Ovary (tissue), 9 donors: ENCODE results near the gene PARP11. TPM values are rescaled to one million over a fixed set of nuclear protein-coding genes. Genes with fewer than 3 reads are reported as not detected.

Experiments used
- DNase-seq, 5 donors: peaks; one replicate each; pipeline ENCODE4 v3.0.0-alpha.2; 2019 to 2020
- H3K27ac ChIP-seq, 2 donors: fragments of 200-600 bp; one replicate each; pipeline versions ENCODE4 v1.5.1 to v1.8.0; 2019 to 2022
- H3K27me3 ChIP-seq: fragments of 200-600 bp; one replicate; pipeline ENCODE4 v1.8.0; 2022
- H3K36me3 ChIP-seq: fragments of 200-600 bp; sonication (generic); one replicate; pipeline ENCODE4 v1.5.1; 2019
- H3K4me1 ChIP-seq: one replicate; pipeline ENCODE4 v1.8.1; 2013; ENCODE audit warnings: mild to moderate bottlenecking, moderate library complexity; ENCODE audit not compliant: insufficient read depth
- H3K4me3 ChIP-seq: fragments of 200-600 bp; sonication (generic); one replicate; pipeline ENCODE4 v1.5.1; 2017
- H3K9me3 ChIP-seq, 2 donors: fragments of 200-600 bp in 1 of 2; sonication (generic) in 1 of 2; one replicate each; pipeline versions ENCODE4 v1.5.1 to v1.8.1; 2013 to 2019; ENCODE audit warnings: mild to moderate bottlenecking in 1 of 2, moderate library complexity in 1 of 2
- CTCF ChIP-seq, 3 donors: fragments of 450-650 bp in 2 of 3; fragments of 200-600 bp in 1 of 3; IDR thresholded peaks; one replicate each; pipeline versions ENCODE4 v1.5.1 to v1.8.0; 2016 to 2022; ENCODE audit warnings: antibody characterized with exemption in 3 of 3, mild to moderate bottlenecking in 1 of 3
- EP300 ChIP-seq: sonication (generic); formaldehyde crosslinking; IDR thresholded peaks from one replicate; pipeline ENCODE4 v1.6.1; 2017; ENCODE audit warnings: antibody characterized with exemption
- POLR2A ChIP-seq: fragments of 450-650 bp; IDR thresholded peaks from one replicate; pipeline ENCODE4 v1.6.1; 2017; ENCODE audit warnings: antibody characterized with exemption, mild to moderate bottlenecking, moderate library complexity
- WGBS, 3 donors: extraction: QIAGEN DNeasy Blood & Tissue Kit in 1 of 3; methylation state at CpG; one replicate each; pipeline versions ENCODE4 v1.1.5 to v1.1.7; 2013 to 2017; 5-methylcytosine and 5-hydroxymethylcytosine counted together
- intact Hi-C, 4 donors: fragments of 100-400 bp; cut with DNase I; formaldehyde crosslinking; loops; one replicate each; pipeline versions ENCODE4 v1.11.0 to v1.15.1; 2022 to 2023
- polyA plus RNA-seq, 2 donors: library from polyadenylated mRNA; stranded (reverse); fragments of 200-250 nt in 1 of 2; fragments of 350-450 nt in 1 of 2; fragmentation: Illumina TruSeq in 1 of 2; extraction: RNeasy Lipid Tissue Mini Kit (QIAGEN cat#74804) in 1 of 2; gene quantifications; one replicate each; pipeline ENCODE4 v1.2.3, GENCODE V29; 2013 to 2014
- total RNA-seq, 7 donors: library from RNA; depleted of rRNA in 2 of 7; stranded (reverse); fragments of >200 nt in 2 of 7; fragmentation: NEBNext Ultra II Directional in 3 of 7; extraction: Animal tissue kit (Norgen Biotek cat#: 25700) in 3 of 7; gene quantifications; one replicate each; pipeline versions ENCODE4 v1.1.0 to v1.2.4, GENCODE V29; 2016 to 2023
- donor health status: DM: no; HTN: no; CAD: no; lungs with moderate emphysema.
- donor health status: DM: no; HTN: no; CAD: no.
- donor health status: Bipolar disorder and iron deficiency.
- donor health status: DM: yes; HTN: yes; CAD: no.
- donor health status: DM: no; HTN: no; CAD: no.
- donor health status: DM: yes; HTN: yes; CAD: no.

The PARP11 gene
- total and polyA plus RNA-seq, 9 donors, result 7.4 to 22.1 (median 17.4) TPM

- no peak overlapping the region for H3K4me3 ChIP-seq
- H3K4me1 ChIP-seq, result no peaks in the 10 kb centered on the region
- TF ChIP-seq POLR2A, result no peak
- no peak for TF ChIP-seq CTCF (IDR thresholded peaks at IDR 0.05)
- TF ChIP-seq EP300, result no peak
- 32 to 35% (median 35%) methylated on average over 3 of the region's 3 CpGs for WGBS, 3 donors
- H3K27me3 ChIP-seq, result no peaks in the 10 kb centered on the region
- no peak for DNase-seq
- no peaks in the 10 kb centered on the region for H3K9me3 ChIP-seq
- intact Hi-C loops, result loop anchor here in 1 of 4 donors (10.0 kb wide), 1 partner anchor 146 kb away; no protein-coding TSS in a partner anchor
- H3K36me3 ChIP-seq, result no peaks in the 10 kb centered on the region
- no peak overlapping the region for H3K27ac ChIP-seq
Observed at GRCh38 chr12:3898756-3899155, 25.6 kb upstream of the PARP11 start.

- H3K4me3 ChIP-seq, result no peak overlapping the region
- H3K27ac ChIP-seq, result no peak overlapping the region
- intact Hi-C loops, result loop anchor here in 1 of 4 donors (10.0 kb wide), 1 partner anchor 147 kb away; no protein-coding TSS in a partner anchor
- DNase-seq, result no peak
- no peaks in the 10 kb centered on the region for H3K27me3 ChIP-seq
- 87 to 89% (median 88%) methylated on average over 7 of the region's 7 CpGs for WGBS, 3 donors
- no peak for TF ChIP-seq EP300
- TF ChIP-seq CTCF (IDR thresholded peaks at IDR 0.05), result no peak
- no peak for TF ChIP-seq POLR2A
- no peaks in the 10 kb centered on the region for H3K9me3 ChIP-seq
- H3K36me3 ChIP-seq, result no peaks in the 10 kb centered on the region
- H3K4me1 ChIP-seq, result no peaks in the 10 kb centered on the region
Observed at GRCh38 chr12:3897371-3897971, 24.3 kb upstream of the PARP11 start.

- no peaks in the 10 kb centered on the region for H3K4me1 ChIP-seq
- DNase-seq, result no peak
- H3K27me3 ChIP-seq, result no peaks in the 10 kb centered on the region
- no peak overlapping the region for H3K27ac ChIP-seq
- TF ChIP-seq CTCF (IDR thresholded peaks at IDR 0.05) (no peak), POLR2A (no peak), EP300 (no peak)
- H3K36me3 ChIP-seq, result no peaks in the 10 kb centered on the region
- WGBS, 3 donors, result 10 to 36% (median 22%) methylated on average over 2 of the region's 2 CpGs
- intact Hi-C loops, result loop anchor here in 1 of 4 donors (10.0 kb wide), 1 partner anchor 148 kb away; no protein-coding TSS in a partner anchor
- H3K4me3 ChIP-seq, result no peak overlapping the region
- no peaks in the 10 kb centered on the region for H3K9me3 ChIP-seq
Observed at GRCh38 chr12:3896801-3897351, 23.7 kb upstream of the PARP11 start.

GRCh38 chr12:3896356-3896755 is 23.2 kb upstream of the PARP11 start:
- Histone ChIP-seq H3K27me3 (no peaks in the 10 kb centered on the region), H3K36me3 (no peaks in the 10 kb centered on the region), H3K4me1 (no peaks in the 10 kb centered on the region), H3K27ac (no peak overlapping the region), H3K4me3 (no peak overlapping the region), H3K9me3 (no peaks in the 10 kb centered on the region)
- intact Hi-C loops, result loop anchor here in 1 of 4 donors (10.0 kb wide), 1 partner anchor 148 kb away; no protein-coding TSS in a partner anchor
- WGBS, 3 donors, result 14 to 25% (median 15%) methylated on average over 2 of the region's 2 CpGs
- TF ChIP-seq CTCF (IDR thresholded peaks at IDR 0.05), result no peak
- no peak for TF ChIP-seq EP300
- TF ChIP-seq POLR2A, result no peak
- DNase-seq, result no peak
